AG04449 (cell line): ENCODE measurements around the gene LBH.

Experiments used
- CTCF ChIA-PET: fragments of 350-600 bp; formaldehyde crosslinking; extraction: SDS; loops from one replicate; lab custom pipeline; 2021; ENCODE audit warnings: antibody characterized with exemption; lab: Yijun Ruan, JAX
- POLR2A ChIA-PET: fragments of 400-600, 350-600 bp; formaldehyde crosslinking; extraction: SDS; loops from one replicate; lab custom pipeline; 2020; ENCODE audit warnings: antibody characterized with exemption, inconsistent platforms; lab: Yijun Ruan, JAX
- DNase-seq: peaks from one replicate; pipeline ENCODE4 v3.0.0-alpha.2; 2010; ENCODE audit warnings: low read depth, low spot score
- H3K4me3 ChIP-seq: 2 replicates; pipeline ENCODE4 v1.5.1; 2011; ENCODE audit warnings: low read depth, mild to moderate bottlenecking, control low read depth, low read length
- CTCF ChIP-seq: IDR thresholded peaks from one replicate; pipeline ENCODE4 v1.5.1; 2011; ENCODE audit warnings: mild to moderate bottlenecking, moderate library complexity, low read length, control low read depth, inconsistent platforms; ENCODE audit not compliant: insufficient read depth; ENCODE audit errors: missing control alignments

The LBH gene

GRCh38 chr2:30237966-30238800, 6.8 kb downstream of the LBH start:
- peak overlapping the region; percentile 8; the same call in 1 of the 2 replicates for H3K4me3 ChIP-seq
- no peak for DNase-seq
- ChIA-PET POLR2A (interaction anchor here (0.6 to 3.2 kb wide), 4 partner anchors 8 to 473 kb away, joined by 3 to 24 read pairs (median 4); partner anchors contain the start of gene LBH), CTCF (interaction anchor here (0.8 to 6.4 kb wide), 18 partner anchors 10 to 475 kb away, joined by 3 to 35 read pairs (median 6); partner anchors contain the start of gene LCLAT1)
- no peak for TF ChIP-seq CTCF

GRCh38 chr2:30239308-30239985, 8.1 kb downstream of the LBH start:
- DNase-seq = peak; percentile 45
- ChIA-PET POLR2A (interaction anchor here (0.7 to 3.2 kb wide), 3 partner anchors 9 to 123 kb away, joined by 3 to 24 read pairs (median 3); partner anchors contain the start of gene LBH), CTCF (interaction anchor here (0.6 to 5.4 kb wide), 28 partner anchors 9 to 474 kb away, joined by 3 to 27 read pairs (median 4); partner anchors contain the start of genes LBH and LCLAT1)
- no peak overlapping the region for H3K4me3 ChIP-seq
- peak; percentile 97 for TF ChIP-seq CTCF

- TF ChIP-seq CTCF = no peak
- no peak for DNase-seq
- ChIA-PET POLR2A (interaction anchor here (3.2 kb wide), 1 partner anchor 10 kb away, joined by 24 read pairs; the partner anchor contains the start of gene LBH), CTCF (interaction anchor here (0.6 to 5.4 kb wide), 25 partner anchors 8 to 474 kb away, joined by 3 to 27 read pairs (median 5); partner anchors contain the start of genes LBH and LCLAT1)
- H3K4me3 ChIP-seq = no peak overlapping the region
These were observed 8.8 kb downstream of the LBH start for GRCh38 chr2:30239986-30240752.

DNA sequence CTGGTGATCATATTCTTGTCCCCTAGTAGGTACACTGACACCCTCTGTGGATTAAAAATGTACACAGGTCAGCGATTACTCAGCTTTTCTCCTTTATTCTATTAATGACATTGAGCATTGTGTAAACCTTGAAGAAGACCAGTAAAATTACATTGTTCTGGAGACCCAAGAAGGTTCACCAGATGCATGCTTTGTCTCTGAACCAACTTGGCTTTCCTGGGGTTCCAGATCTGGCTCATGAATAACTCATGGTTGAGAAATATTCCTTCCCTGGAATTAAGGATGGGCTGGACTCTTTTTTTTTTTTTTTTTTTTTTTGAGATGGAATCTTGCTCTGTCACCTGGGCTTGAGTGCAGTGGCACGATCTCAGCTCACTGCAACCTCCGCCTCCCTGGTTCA, 11.9 kb downstream of the LBH start:
- no peak overlapping the region for H3K4me3 ChIP-seq
- POLR2A ChIA-PET = interaction anchor here (0.7 to 1.0 kb wide), 3 partner anchors 12 to 209 kb away, joined by 3 to 4 read pairs (median 3); partner anchors contain the start of gene LBH
- CTCF ChIA-PET = interaction anchor here (0.6 to 0.9 kb wide), 3 partner anchors 14 to 35 kb away, joined by 3 read pairs; no protein-coding TSS in a partner anchor
- TF ChIP-seq CTCF = no peak
- DNase-seq = no peak

DNA sequence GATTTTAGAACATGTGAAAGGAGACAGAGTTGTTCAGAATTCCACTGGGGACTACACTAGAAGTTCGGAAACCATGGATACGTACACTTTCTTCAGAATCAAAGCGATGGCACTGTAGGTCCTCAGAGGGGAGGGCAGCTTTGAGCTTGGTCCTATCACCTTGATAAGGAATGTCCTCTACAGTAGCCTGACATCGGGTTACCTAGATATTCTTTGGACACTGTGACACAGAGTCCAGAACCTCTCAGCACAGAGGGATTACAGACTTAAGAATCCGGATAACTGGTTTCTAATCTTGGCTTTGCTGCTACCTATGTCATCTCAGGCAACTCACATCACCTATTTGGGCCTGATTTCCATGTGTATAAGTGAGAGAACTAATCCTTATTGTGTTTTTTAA, 14.0 kb downstream of the LBH start:
- POLR2A ChIA-PET = interaction anchor here (0.7 to 1.0 kb wide), 4 partner anchors 8 to 36 kb away, joined by 3 to 4 read pairs (median 4); no protein-coding TSS in a partner anchor
- no peak for TF ChIP-seq CTCF

More for the DNA sequence above, 14.0 kb downstream of the LBH start:
- DNase-seq = no peak
- H3K4me3 ChIP-seq = no peak overlapping the region
- CTCF ChIA-PET = interaction anchor here (0.9 to 1.5 kb wide), 4 partner anchors 8 to 466 kb away, joined by 3 to 9 read pairs (median 4); no protein-coding TSS in a partner anchor
